GM18508 (cell line): Measurements from ENCODE around the gene CENPB.
"Not testable (repeated sequence)": the region's sequence is repeated elsewhere in the genome, so short reads cannot be mapped to it uniquely, and the experiment has no call there.

Experiments used
- ATAC-seq: cut with Tn5 transposase; IDR thresholded peaks from one replicate; pipeline ENCODE4 v1.9.1; 2021; ENCODE audit warnings: moderate number of reproducible peaks; ENCODE audit not compliant: insufficient read depth, unreplicated experiment

Gene CENPB

DNA sequence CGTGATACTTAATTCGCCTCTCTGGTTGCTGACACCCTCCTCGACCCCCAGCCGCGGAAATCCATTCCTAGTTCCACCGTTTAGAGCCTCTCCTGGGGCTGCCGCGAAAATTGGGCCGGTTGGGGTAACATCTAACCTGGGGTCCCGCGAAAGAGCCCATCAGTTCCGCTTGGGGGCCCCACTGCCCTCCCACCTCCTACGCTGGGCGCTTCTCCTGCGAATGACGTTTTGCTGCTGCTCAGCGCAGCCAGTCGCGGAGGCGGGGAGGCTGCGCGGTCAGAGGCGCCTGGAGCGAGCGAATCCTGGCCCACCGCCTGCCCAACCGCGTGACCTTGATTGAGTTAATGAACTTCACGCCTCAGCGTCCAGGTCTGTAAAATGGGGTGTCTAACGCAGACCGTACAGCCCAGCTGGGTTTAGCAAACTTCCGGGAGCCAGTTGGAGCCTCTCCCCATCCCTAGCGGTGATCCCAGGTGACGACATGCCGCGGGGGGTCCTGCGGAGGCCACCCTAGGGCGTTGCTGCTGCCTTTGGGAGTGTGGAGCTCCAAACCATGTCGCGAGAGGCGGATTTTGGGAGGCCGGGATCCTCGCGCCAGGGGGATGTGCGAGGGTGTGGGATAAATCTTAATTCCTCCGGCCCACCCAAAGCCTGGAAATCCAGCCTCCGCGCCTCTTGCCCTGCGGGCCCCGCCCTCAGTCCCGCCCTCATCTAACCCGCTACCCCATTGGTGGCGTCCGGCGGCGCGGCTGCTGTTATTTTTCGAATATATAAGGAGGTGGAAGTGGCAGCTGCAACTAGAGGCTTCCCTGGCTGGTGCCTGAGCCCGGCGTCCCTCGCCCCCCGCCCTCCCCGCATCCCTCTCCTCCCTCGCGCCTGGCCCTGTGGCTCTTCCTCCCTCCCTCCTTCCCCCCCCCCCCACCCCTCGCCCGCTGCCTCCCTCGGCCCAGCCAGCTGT, 9.2 kb upstream of the CENPB start, which contains the start of gene CDC25B:
CDC25B (plus strand) TSS at position 800 of the 958 bp plus-strand sequence. CDS start 222 bp downstream, outside the sequence.
- no peak for ATAC-seq

DNA sequence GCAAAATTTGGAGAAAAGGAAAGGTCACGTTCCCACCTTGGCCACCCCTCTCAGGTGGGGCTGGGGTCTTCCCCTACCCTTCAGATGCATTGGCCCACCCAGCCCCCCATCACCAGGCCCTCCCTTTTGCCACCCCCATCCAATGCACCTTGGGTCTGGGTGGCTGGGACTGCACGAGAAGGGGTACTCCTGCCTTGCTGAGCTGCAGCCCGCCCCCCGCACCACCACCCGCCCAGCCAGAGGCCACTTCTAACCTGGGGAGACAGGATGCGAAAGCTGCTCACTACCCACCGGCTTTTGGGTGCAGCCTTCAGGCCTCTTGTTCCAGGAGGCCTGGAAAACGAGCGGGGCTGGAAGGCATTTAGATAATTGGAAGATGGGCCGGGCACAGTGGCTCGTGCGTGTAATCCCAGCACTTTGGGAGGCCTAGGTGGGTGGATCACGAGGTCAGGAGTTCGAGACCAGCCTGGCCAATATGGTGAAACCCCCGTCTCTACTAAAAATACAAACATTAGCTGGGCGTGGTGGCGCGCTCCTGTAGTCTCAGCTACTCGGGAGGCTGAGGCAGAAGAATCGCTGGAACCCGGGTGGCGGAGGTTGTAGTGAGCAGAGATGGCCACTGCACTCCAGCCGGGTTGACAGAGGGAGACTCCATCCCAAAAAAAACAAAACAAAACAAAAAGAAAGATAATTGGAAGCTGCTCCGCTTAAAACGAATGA, 8.3 kb upstream of the CENPB start:
- ATAC-seq: no peak

- ATAC-seq: not testable (repeated sequence)
Observed at GRCh38 chr20:3794168-3794567, 7.6 kb upstream of the CENPB start.

DNA sequence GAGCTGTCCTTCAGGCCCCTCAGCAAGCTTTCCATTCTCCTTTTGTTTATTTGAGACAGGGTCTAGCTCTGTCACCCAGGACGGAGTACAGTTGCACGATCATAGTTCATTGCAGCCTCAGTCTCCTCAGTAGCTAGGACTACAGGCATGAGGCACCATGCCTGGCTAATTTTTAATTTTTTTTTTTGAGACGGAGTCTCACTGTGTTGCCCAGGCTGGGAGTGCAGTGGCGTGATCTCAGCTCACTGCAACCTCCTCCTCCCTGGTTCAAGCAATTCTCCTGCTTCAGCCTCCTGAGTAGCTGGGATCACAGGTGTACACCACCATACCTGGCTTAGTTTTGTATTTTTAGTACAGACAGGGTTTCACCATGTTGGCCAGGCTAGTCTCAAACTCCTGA, 2.7 kb upstream of the CENPB start:
- ATAC-seq: not testable (repeated sequence)

GRCh38 chr20:3788685-3789155, 2.2 kb upstream of the CENPB start:
- no peak for ATAC-seq

DNA sequence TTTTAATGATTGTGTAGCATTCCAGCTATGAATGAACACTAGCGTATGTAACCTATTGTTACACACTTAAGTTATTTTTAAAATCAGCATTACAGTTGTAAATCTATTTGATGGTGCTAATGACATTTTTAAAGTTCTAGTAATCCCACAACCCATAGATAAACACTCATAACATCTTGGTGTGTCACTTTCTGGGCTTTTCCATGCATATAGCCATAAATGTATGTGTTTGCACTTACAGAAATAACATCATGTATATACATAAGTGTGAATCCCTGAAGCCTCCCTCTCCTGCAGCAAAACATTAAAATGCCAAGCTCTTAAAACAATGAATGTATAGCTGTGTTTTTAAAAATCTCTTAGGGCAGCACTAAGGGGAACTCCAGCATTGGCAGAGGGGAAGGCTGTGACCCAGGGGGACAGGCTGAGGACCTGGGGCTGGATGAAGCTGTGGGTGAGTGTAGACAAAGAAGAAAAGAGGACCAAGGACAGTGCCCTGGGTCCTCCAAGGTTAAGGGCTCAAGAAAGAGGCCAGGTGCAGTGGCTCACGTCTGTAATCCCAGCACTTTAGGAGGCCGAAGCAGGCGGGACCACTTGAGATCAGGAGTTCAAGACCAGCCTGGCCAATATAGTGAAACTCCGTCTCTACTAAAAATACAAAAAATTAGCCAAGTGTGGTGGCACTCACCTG, 929 bp upstream of the CENPB start:
- no peak for ATAC-seq

GRCh38 chr20:3786126-3786484, 435 bp downstream of the CENPB start:
- no peak for ATAC-seq

DNA sequence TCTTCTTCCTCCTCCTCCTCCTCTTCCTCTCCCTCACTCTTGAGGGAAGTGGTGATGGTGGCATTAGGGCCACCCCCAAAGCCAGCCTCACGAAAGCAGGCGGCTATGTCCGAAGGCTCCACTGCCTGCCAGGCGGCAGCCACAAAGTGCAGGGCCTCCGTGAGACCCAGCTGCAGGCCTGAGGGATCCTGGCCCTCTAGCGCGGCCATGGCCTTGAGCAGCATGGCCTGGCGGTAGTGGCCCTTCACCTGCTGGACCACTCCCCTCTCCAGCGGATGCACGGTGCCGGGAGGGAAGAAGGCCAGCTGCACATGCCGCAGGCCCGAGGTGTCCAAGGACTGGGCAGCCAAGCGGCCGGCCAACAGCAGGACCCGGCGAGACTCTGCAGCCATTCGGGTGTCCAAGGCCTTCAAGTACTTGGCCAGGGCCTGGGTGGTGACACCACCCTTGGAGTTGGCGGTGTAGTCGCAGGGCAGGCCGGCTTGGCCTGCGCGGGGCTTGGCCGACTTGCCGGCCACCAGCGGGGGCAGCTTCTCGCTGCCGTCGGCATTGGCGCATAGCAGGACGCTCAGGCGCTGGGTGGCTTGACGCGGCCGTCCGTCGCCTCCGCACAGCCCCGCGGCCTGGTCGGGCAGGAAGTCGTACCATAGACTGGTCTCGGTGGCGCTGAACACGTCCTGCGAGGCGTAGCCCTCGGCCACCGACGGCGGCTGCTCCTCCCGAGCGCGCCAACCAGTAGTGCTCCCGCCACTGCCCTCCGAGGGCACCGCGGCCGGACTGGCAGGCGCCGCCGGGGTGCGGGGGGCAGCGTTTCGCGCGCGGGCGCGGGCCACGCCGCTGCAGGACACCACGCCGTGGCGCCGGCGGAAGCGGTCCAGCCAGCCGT, 1.1 kb downstream of the CENPB start:
- no peak for ATAC-seq

- ATAC-seq: no peak
Observed at GRCh38 chr20:3784863-3785239, 1.7 kb downstream of the CENPB start.

- ATAC-seq: no peak
Observed at GRCh38 chr20:3784216-3784853, 2.2 kb downstream of the CENPB start.

- ATAC-seq: no peak
Observed at GRCh38 chr20:3783511-3784195, 2.9 kb downstream of the CENPB start.

- no peak for ATAC-seq
Observed at GRCh38 chr20:3783068-3783489, 3.5 kb downstream of the CENPB start.

DNA sequence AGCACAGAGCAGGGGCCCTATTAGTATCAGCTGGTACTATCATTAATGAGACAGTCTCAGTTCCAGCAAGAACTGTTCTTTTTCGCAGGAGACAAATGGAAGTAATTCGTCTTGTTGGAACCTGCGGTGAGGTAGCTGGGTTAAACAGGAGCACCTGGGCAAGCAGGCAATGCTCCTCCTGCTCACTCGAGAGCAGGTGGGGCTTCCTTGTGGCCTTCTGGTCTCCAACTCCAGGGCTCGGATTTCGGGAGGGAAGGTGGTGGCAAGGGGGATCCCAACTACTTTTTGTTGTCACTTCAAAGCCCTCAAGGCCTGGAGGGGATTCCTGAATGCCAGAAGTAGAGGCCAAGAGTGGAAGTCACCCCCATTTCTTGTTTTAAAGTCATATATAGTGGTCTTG, 3.9 kb downstream of the CENPB start:
- ATAC-seq: no peak

- ATAC-seq: no peak
Observed at GRCh38 chr20:3781153-3781910, 5.2 kb downstream of the CENPB start, which contains the start of gene SPEF1. Gene SPEF1, minus strand, starts transcription at chr20:3781448. Its CDS starts 161 bp downstream, at chr20:3781287.

GRCh38 chr20:3778976-3779375, 7.6 kb downstream of the CENPB start:
- ATAC-seq: no peak

- ATAC-seq: no peak
Observed at GRCh38 chr20:3777716-3778629, 8.6 kb downstream of the CENPB start.

DNA sequence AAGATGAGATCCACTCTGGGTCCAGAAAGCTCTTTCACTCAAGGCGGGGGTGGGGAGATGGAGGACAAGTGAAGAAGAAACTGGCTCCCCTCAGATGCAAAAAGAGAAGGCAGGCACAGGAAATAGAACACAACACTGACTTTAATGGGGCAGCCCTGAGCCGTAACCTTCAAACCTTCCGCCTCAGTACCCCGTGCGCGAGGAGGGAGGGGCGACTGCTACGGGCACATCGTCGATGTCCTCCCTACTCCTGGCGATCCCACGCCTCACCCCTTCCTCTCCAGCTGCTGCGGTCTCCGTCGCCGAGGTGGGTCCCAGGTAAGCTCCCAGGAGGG, 9.2 kb downstream of the CENPB start:
- ATAC-seq: no peak
